Activated CD4-positive, alpha-beta T cell treated with anti-CD3 and anti-CD28 coated beads, Interleukin-2, amount 50 U/mL, for 48 hours (primary cell): ENCODE measurements around the gene SPOP.
"Not testable (repeated sequence)": the region's sequence is repeated elsewhere in the genome, so short reads cannot be mapped to it uniquely, and the experiment has no call there.

ENCODE experiments used
- DNase-seq, 2 experiments: peaks; one replicate each; pipeline ENCODE4 v3.0.0-alpha.2; 2020

The SPOP gene

DNA sequence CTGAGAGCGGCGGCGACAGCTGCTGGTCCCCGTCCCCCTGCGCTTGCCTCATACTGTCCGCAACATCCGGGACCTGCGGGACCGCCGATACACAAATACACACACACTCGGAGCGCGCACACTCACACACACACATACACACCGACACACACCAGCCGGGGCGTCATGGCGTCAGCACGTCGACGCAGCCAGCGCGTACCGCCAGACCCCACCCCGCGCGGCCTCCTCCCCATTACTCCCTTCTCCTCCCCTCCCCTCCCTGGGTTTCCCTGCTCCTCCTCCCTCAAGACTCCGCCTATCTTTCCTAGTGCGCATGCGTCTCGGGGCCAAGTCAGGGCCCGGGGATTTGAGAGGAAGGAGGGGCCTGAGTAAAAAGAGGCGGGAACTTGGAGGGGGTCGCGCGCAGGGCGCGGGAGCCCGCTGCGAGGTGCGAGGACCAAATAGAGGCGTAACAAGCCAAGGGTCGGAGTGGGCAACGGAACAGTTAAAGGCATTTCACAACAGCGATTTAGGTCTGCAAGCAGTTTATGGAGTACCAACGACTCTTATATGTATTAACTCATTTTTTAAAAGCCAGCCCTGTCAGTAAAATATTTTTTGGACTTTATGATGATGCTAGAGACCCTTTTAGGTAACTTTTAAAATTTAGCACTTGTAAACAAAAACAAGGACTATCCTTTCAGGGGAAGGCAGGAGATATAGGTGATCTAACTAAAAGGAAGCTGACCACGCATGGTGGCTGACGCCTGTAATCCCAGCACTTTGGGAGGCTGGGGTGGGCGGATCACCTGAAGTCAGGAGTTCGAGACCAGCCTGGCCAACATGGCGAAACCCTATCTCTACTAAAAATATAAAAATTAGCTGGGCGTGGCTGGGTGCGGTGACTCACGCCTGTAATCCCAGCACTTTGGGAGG lies at the start of gene SPOP:
Gene SPOP (minus strand): TSS at position 165 of the 915 bp plus-strand sequence. CDS start 55,287 bp downstream, outside the sequence.
- peak; percentile 99 for DNase-seq

GRCh38 chr17:49727380-49727779 lies 49.5 kb upstream of the SPOP start:
- DNase-seq: no peak

GRCh38 chr17:49725452-49726130 lies 47.7 kb upstream of the SPOP start:
- DNase-seq: no peak

- DNase-seq: not testable (repeated sequence)
Measured at GRCh38 chr17:49724552-49724951, 46.7 kb upstream of the SPOP start.

DNA sequence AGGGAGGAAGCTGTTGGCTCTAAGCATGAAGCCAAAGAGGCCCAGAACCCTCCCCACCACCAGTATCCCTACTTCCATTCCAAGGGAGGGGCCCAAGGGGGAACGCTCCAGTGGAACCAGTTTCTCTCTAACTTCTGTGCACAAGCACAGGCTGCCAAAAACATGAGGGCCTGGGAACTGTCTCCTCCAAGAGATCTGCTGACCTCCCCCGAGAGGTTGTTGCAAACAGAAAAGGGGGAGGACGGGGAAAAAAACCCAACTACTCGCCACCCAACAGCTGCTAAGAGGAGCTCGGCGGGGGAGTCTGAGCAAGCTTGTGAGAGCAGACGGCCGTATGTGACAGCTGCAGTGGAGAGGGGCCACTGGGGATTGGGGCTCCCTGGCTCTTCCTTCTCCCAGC lies 45.5 kb upstream of the SPOP start:
- DNase-seq: no peak

- no peak for DNase-seq
Measured at GRCh38 chr17:49722066-49722465, 44.2 kb upstream of the SPOP start.

- peak; percentile 51 to 62 for DNase-seq
Measured at GRCh38 chr17:49717371-49717861, 39.5 kb upstream of the SPOP start.

- no peak for DNase-seq
Measured at GRCh38 chr17:49716668-49717364, 38.9 kb upstream of the SPOP start.

GRCh38 chr17:49715717-49716279 lies 37.9 kb upstream of the SPOP start:
- DNase-seq: peak; percentile 42 to 57

DNA sequence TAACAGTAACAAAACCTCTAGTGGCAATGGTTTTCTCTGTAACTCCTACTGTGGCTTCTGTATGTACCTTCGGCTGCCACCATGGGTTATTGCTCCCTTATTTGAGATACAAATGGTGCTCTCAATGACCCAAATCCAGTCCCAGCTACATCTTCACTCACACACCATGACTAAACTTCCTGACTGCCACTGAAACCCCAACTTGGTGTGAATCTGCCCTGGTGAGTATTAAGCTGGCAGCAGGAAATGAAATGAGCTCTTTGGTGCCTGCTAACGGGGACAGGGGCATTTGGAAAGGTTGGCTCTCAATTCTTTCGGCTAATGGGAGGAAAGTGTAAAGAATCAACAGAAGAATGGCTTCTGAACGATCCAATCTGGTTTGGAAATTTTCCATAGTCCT lies 37.3 kb upstream of the SPOP start:
- peak; percentile 36 to 54 for DNase-seq

GRCh38 chr17:49708515-49709183 lies 30.8 kb upstream of the SPOP start:
- DNase-seq: peak in 1 of 2 experiments; percentile 39

- DNase-seq: peak; percentile 99
Measured at GRCh38 chr17:49707608-49708514, 30.0 kb upstream of the SPOP start, which contains the start of gene SLC35B1. TSS of gene SLC35B1 (minus strand) at chr17:49707964. CDS start at chr17:49707833, 131 bp downstream.

GRCh38 chr17:49707246-49707607 lies 29.3 kb upstream of the SPOP start:
- peak in 1 of 2 experiments; percentile 30 for DNase-seq

DNA sequence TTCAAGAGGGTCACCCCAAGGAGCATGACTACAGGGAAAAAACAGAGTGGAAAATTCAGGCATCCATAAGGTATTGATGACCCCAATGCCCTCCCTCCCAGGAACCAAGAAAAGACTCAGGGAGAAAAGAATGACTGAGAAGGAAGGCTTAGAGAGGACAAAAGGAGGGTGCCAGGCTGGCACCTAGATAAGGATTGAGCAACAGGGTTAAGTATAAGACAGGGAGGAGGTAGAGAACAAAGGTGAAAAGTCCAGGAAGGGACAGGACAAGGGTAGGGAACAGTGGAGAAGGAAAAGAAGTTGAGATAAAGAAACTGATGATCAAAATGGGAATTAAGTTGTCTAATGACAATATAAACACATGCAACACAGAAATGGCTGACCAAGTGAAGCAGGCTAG lies 27.4 kb upstream of the SPOP start:
- DNase-seq: no peak

GRCh38 chr17:49703557-49704277 lies 25.8 kb upstream of the SPOP start:
- DNase-seq: no peak

DNA sequence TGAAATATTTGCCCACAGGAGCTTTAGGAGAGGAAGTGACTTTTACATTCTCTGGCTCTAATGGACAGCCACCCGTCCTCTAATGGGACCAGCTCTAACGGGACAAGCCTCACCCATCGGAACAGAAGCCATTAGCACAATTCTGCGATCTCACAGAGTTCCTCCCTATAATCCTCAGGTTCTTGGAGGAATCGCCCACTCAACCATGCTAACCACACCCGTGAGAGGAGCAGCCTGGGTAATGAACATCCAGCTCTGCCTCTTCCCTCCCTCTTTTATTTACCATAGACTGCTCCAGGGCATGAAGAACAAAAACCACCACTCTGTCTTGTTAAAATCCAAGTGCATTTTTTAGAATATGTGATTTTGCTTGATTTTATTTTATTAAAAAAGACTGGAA lies 23.1 kb upstream of the SPOP start:
- no peak for DNase-seq

DNA sequence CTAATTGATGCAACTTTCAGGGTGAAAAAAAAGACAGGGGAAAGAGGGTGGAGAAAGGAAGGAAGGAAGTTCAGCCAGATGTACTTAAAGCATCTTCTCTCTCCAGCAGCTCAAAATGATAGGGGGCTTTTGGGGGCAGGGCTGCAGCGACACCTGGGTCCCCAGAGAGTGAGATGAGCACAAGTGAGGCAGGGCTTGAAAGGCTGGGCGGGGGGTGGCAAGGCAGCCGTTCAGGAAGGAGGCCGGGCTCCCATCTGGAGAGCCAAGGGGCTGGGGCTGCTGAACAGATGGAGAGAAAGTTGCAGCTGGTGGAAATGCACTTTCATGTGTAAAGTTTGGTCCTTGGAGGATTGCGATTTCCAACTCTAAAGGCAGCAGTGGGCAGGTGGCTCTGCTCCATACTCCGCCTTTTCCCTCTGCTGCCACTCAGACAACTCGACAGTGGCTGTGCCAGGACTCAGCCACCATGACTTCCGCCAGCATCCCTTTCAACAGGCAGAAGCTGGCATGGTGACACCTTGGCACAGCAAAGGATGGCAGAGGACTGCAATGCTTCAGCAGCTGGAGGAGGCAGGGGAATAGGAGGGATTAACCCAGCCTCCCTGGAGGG lies 22.2 kb upstream of the SPOP start:
- DNase-seq: no peak

DNA sequence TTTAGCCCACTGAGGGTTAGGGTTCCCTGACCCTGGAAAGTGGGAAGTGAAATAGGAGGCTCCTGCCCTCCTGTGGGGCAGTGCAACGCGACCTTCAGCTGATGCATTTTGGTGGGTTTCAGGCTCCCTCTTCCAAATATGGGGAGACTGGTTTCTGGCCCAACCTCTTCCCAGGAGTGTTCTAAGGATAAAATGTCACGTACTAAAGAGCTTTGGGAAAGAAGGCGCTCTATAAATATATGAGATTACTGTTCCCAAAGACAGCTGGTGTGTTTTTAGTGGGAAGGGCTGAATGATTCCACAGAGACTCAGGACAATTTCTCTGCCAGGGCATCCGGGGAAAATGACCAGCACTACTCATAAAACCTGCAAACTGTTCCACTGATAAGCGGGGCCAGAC lies 20.1 kb upstream of the SPOP start:
- no peak for DNase-seq

DNA sequence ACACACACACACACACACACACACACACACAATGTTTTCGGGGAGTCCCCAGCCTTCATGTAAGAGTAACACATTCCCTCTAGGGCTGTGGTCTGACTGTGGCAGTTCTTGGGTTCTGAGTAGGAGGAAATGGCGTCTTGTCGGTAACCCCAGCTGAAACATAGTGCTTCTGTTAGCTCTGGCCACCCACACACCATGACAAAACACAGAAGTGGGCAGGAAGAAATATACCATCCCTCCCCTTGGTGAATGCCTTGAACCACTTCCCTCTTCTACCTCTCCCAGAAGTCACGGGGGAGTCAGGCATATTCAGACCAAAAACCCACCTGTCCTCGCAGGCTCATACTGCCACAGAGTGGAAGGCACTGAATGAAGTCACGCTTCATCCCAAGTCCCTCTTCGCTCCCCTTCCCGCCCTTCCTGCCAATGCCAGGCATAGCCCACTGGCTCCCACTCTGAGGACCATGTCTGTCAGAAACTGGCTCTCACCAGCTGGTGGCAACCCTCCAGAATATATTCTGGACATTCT lies 18.4 kb upstream of the SPOP start:
- DNase-seq: peak; percentile 70 to 81
